ENCODE measurements around the gene CDON. TPM values are rescaled to one million over a fixed set of nuclear protein-coding genes. Genes with fewer than 3 reads are reported as not detected.

CDON gene
- total RNA-seq, 1 experiment from 2014 or later: 17.2 TPM

DNA sequence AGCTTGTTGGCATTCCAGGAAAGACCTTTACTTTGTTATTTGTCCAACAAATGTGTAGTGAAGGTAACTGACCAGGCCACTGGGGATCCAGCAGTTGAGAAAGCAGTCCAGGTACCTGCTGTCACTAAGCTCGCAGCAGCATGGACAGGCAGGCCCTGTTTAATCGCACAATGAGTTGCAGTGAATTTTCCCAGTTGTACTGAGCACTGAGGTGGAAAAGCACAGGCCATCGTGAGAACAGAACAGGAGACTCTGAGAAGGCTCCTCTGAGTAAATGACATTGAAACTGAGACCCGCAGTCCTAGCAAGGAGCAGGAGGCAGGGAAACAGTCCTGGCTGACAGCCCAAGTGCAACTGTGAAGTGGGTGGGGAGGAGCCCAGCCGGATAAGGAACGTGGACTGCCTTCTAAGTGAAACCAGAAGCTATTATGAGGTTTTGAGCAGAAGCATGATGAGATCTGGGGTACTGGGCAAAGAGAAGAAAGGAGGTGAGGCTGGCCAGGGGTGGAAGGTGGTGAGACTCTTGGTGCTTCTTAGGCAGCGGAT, 39.8 kb upstream of the CDON start:
- no peak for DNase-seq
- Histone ChIP-seq H2AK5ac (ENCODE audit: insufficient read length, low read length) (no peak overlapping the region), H4K5ac (ENCODE audit: insufficient read length, low read depth, low read length) (no peak overlapping the region), H2AFZ (ENCODE audit: low read length) (no peak overlapping the region), H2BK15ac (ENCODE audit: low read depth, low read length) (no peak overlapping the region), H3K9ac (ENCODE audit: extremely low read depth, insufficient read length, low read length) (no peak overlapping the region), H3K23me2 (ENCODE audit: insufficient read length, low read depth, low read length, poor library complexity, severe bottlenecking) (no peaks in the 10 kb centered on the region), H2BK20ac (ENCODE audit: low read depth, low read length, poor library complexity, severe bottlenecking) (no peak overlapping the region), H3K23ac (ENCODE audit: insufficient read length, low read depth, low read length) (no peak overlapping the region), H2BK120ac (ENCODE audit: low read depth, low read length, poor library complexity, severe bottlenecking) (no peak overlapping the region), H3K4ac (ENCODE audit: low read depth, low read length) (no peak overlapping the region), H3K14ac (ENCODE audit: insufficient read depth, low read length) (no peak overlapping the region), H3T11ph (ENCODE audit: low read length) (no peak overlapping the region), H3K79me2 (ENCODE audit: insufficient read depth, low read length) (no peaks in the 10 kb centered on the region), H4K20me1 (ENCODE audit: control insufficient read depth, insufficient read depth, insufficient read length) (no peaks in the 10 kb centered on the region), H4K91ac (ENCODE audit: insufficient read length, low read depth, low read length) (no peak overlapping the region), H3K18ac (ENCODE audit: insufficient read length, low read depth, low read length) (no peak overlapping the region), H3K27me3 (ENCODE audit: insufficient read depth, low read length) (no peaks in the 10 kb centered on the region), H3K56ac (ENCODE audit: insufficient read length, low read depth, low read length) (no peak overlapping the region), H2BK12ac (ENCODE audit: insufficient read length, low read depth, low read length) (no peak overlapping the region), H2BK5ac (ENCODE audit: insufficient read length, low read length) (no peak overlapping the region), H3K27ac (ENCODE audit: insufficient read length, low read depth, low read length) (no peak overlapping the region), H3K79me1 (ENCODE audit: insufficient read depth, low read depth, low read length, poor library complexity, severe bottlenecking) (no peaks in the 10 kb centered on the region), H3K4me1 (ENCODE audit: insufficient read depth, low read length) (peaks cover 16% of the 10 kb centered on the region; the same call in 1 of the 2 replicates), H3K9me3 (ENCODE audit: control insufficient read depth, low read depth, low read length) (no peaks in the 10 kb centered on the region), H3K4me2 (ENCODE audit: insufficient read depth, insufficient read length, low read length) (no peak overlapping the region), H4K8ac (replicated peaks; ENCODE audit: insufficient read length, low read depth, low read length) (no peak overlapping the region)
- Mint-ChIP-seq H3K27me3 (ENCODE audit: low read depth) (peaks cover 4% of the 10 kb centered on the region), H3K36me3 (ENCODE audit: insufficient read depth in 1 of 3, low read depth in 3 of 3) (no peaks in the 10 kb centered on the region; a peak in 1 of 7 replicates), H3K27ac (no peak overlapping the region), H3K9me3 (no peaks in the 10 kb centered on the region; a peak in 1 of 5 replicates), H3K4me3 (no peak overlapping the region), H3K4me1 (peaks cover 70 to 75% of the 10 kb centered on the region in 2 experiments)
- TF ChIP-seq, protein P1, sequence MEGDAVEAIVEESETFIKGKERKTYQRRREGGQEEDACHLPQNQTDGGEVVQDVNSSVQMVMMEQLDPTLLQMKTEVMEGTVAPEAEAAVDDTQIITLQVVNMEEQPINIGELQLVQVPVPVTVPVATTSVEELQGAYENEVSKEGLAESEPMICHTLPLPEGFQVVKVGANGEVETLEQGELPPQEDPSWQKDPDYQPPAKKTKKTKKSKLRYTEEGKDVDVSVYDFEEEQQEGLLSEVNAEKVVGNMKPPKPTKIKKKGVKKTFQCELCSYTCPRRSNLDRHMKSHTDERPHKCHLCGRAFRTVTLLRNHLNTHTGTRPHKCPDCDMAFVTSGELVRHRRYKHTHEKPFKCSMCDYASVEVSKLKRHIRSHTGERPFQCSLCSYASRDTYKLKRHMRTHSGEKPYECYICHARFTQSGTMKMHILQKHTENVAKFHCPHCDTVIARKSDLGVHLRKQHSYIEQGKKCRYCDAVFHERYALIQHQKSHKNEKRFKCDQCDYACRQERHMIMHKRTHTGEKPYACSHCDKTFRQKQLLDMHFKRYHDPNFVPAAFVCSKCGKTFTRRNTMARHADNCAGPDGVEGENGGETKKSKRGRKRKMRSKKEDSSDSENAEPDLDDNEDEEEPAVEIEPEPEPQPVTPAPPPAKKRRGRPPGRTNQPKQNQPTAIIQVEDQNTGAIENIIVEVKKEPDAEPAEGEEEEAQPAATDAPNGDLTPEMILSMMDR (conservative IDR thresholded peaks at IDR 0.05): no peak
- WGBS (ENCODE audit: extremely low coverage, insufficient read length, low lambda C conversion rate): no CpG with 5 or more reads among the region's 7 CpGs

All from H9 (cell line).